Fibroblast of skin of left quadriceps (primary cell): ENCODE data around the gene FAM229A.
"Not testable (repeated sequence)": the region's sequence is repeated elsewhere in the genome, so short reads cannot be mapped to it uniquely, and the experiment has no call there.

ENCODE experiments used
- DNase-seq, 2 experiments: peaks; one replicate each; pipeline ENCODE4 v3.0.0-alpha.2; 2013; ENCODE audit warnings: low read depth in 2 of 2

The FAM229A gene

GRCh38 chr1:32377541-32378220 is 15.4 kb upstream of the FAM229A start:
- no peak for DNase-seq

- DNase-seq = no peak
Observed at GRCh38 chr1:32376199-32376598, 13.9 kb upstream of the FAM229A start.

- DNase-seq = no peak
Observed at GRCh38 chr1:32373996-32374592, 11.8 kb upstream of the FAM229A start.

- DNase-seq = no peak
Observed at GRCh38 chr1:32372149-32372756, 10.0 kb upstream of the FAM229A start.

- no peak for DNase-seq
Observed at GRCh38 chr1:32367912-32368635, 5.8 kb upstream of the FAM229A start.

GRCh38 chr1:32365445-32365844 is 3.2 kb upstream of the FAM229A start:
- DNase-seq = no peak

GRCh38 chr1:32364836-32365235 is 2.6 kb upstream of the FAM229A start:
- DNase-seq = no peak

GRCh38 chr1:32363713-32364112 is 1.4 kb upstream of the FAM229A start:
- no peak for DNase-seq

- DNase-seq = no peak
Observed at GRCh38 chr1:32361674-32362473, 411 bp downstream of the FAM229A start.

GRCh38 chr1:32361308-32361673 is 994 bp downstream of the FAM229A start:
- DNase-seq = no peak

GRCh38 chr1:32358435-32358834 is 3.9 kb downstream of the FAM229A start:
- no peak for DNase-seq

GRCh38 chr1:32357614-32358013 is 4.7 kb downstream of the FAM229A start:
- DNase-seq = no peak

- no peak for DNase-seq
Observed at GRCh38 chr1:32356478-32356877, 5.8 kb downstream of the FAM229A start.

- not testable (repeated sequence) for DNase-seq
Observed at GRCh38 chr1:32355778-32356177, 6.5 kb downstream of the FAM229A start.

GRCh38 chr1:32353886-32354570 is 8.3 kb downstream of the FAM229A start:
- DNase-seq = no peak

- no peak for DNase-seq
Observed at GRCh38 chr1:32353431-32353830, 8.9 kb downstream of the FAM229A start.

- DNase-seq = no peak
Observed at GRCh38 chr1:32352831-32353383, 9.4 kb downstream of the FAM229A start.

- no peak for DNase-seq
Observed at GRCh38 chr1:32352239-32352745, 10.0 kb downstream of the FAM229A start.

GRCh38 chr1:32351399-32352238 is 10.7 kb downstream of the FAM229A start:
- peak; percentile 87 to 88 for DNase-seq
